ENCODE measurements around the gene UBL4A. TPM values are rescaled to one million over a fixed set of nuclear protein-coding genes. Genes with fewer than 3 reads are reported as not detected.

The UBL4A gene
- total RNA-seq, 1 donor: 31.5 TPM

DNA sequence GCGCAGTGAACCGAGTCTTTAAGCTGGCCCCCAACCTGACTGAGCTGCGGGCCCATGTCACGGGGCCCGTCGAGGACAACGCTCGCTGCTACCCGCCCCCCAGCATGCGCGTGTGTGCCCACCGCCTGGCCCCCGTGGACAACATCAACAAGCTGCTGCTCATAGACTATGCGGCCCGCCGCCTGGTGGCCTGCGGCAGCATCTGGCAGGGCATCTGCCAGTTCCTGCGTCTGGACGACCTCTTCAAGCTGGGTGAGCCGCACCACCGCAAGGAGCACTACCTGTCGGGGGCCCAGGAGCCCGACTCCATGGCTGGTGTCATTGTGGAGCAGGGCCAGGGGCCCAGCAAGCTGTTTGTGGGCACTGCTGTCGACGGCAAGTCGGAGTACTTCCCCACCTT, 26.1 kb downstream of the UBL4A start:
- Histone ChIP-seq H3K4me2 (ENCODE audit: insufficient read depth, low read length) (peak overlapping the region; percentile 83), H3K36me3 (ENCODE audit: insufficient read depth, low read length) (peaks cover 26% of the 10 kb centered on the region), H2AFZ (ENCODE audit: low read length) (no peak overlapping the region), H4K20me1 (ENCODE audit: insufficient read depth, low read length) (peaks cover 38% of the 10 kb centered on the region), H3K27me3 (ENCODE audit: insufficient read depth, low read length) (no peaks in the 10 kb centered on the region), H3K4me3 (ENCODE audit: insufficient read depth, low read length) (peak overlapping the region; percentile 82), H3K9me3 (ENCODE audit: low read depth, low read length) (no peaks in the 10 kb centered on the region), H3K4me1 (ENCODE audit: insufficient read depth, low read length) (peaks cover 4% of the 10 kb centered on the region), H3K79me2 (ENCODE audit: insufficient read depth, low read length) (peaks cover 57% of the 10 kb centered on the region), H3K27ac (ENCODE audit: low read depth, low read length) (no peak overlapping the region)
- TF ChIP-seq, protein P1, sequence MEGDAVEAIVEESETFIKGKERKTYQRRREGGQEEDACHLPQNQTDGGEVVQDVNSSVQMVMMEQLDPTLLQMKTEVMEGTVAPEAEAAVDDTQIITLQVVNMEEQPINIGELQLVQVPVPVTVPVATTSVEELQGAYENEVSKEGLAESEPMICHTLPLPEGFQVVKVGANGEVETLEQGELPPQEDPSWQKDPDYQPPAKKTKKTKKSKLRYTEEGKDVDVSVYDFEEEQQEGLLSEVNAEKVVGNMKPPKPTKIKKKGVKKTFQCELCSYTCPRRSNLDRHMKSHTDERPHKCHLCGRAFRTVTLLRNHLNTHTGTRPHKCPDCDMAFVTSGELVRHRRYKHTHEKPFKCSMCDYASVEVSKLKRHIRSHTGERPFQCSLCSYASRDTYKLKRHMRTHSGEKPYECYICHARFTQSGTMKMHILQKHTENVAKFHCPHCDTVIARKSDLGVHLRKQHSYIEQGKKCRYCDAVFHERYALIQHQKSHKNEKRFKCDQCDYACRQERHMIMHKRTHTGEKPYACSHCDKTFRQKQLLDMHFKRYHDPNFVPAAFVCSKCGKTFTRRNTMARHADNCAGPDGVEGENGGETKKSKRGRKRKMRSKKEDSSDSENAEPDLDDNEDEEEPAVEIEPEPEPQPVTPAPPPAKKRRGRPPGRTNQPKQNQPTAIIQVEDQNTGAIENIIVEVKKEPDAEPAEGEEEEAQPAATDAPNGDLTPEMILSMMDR (IDR thresholded peaks at IDR 0.05; ENCODE audit: extremely low read depth, low read depth, low read length): peak; percentile 7
- no peak for DNase-seq (ENCODE audit: insufficient read length, low spot score, missing footprints)

DNA sequence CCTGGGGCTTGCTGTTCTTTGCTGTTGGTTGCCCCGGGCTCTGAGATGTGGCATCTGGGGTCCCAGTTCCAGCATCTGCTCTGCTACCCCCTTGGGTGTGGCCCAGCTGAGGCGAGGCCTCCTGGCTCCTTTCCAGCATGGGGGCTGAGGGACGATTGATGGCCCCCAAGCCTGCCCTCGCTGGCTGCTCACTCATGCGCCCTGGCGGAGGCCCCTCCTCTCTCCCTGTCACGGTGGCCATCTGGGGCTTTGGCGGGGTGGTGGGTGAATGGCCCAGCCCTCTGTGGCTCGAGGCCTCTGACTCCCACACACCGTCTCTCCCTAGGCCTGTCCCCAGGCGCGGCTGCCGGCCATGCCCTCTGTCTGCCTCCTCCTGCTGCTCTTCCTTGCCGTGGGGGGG, 26.6 kb downstream of the UBL4A start:
- Histone ChIP-seq H3K27me3 (ENCODE audit: insufficient read depth, low read length) (no peaks in the 10 kb centered on the region), H3K79me2 (ENCODE audit: insufficient read depth, low read length) (peaks cover 57% of the 10 kb centered on the region), H3K4me1 (ENCODE audit: insufficient read depth, low read length) (peaks cover 4% of the 10 kb centered on the region), H3K4me2 (ENCODE audit: insufficient read depth, low read length) (peak overlapping the region; percentile 83), H2AFZ (ENCODE audit: low read length) (no peak overlapping the region), H4K20me1 (ENCODE audit: insufficient read depth, low read length) (peaks cover 38% of the 10 kb centered on the region), H3K27ac (ENCODE audit: low read depth, low read length) (no peak overlapping the region), H3K9me3 (ENCODE audit: low read depth, low read length) (no peaks in the 10 kb centered on the region), H3K4me3 (ENCODE audit: insufficient read depth, low read length) (peak overlapping the region; percentile 82), H3K36me3 (ENCODE audit: insufficient read depth, low read length) (peaks cover 21% of the 10 kb centered on the region)
- DNase-seq (ENCODE audit: insufficient read length, low spot score, missing footprints): no peak
- TF ChIP-seq, protein P1 (IDR thresholded peaks at IDR 0.05; ENCODE audit: extremely low read depth, low read depth, low read length): no peak

DNA sequence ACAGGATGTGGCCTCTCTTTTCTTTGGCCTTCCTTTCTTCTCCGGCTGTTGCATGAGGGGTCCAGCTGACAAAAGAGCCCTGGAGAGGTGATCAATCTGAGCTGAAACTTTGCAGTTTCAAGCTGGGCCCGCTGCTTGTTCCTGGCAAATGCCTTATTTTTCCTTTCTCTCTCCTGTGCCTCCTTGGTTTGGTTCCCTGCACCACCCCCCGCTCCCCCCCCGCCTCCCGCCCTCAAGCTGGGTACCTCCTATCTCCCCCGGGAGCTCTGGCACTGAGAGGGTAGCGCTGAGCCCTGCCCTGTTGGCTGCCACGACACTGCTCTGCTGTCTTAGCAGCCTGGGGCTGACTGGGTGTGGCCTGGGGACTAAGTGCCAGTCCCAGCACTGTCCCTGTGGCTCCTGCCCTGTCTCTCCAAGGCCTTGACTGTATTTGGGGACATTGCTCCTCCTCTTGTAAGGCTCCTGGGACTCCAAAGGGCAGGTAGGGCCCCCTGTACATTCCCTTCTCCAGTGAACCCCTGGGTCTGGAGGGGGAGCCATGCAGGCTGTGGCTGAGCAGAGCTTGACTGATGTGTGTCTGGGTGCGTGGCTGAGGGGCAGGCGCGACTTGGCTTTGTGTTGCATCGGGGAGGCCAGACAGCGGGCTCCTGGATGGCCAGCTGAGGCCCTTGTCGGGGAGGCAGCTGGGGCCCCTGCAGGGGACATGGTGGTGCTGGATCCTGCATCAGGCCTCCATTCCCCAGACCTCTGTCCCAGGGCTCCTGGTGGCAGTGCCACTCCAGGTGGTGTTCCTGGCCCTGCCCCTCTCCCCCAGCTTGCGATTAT, 27.2 kb downstream of the UBL4A start:
- H3K79me2 ChIP-seq (ENCODE audit: insufficient read depth, low read length): peaks cover 54% of the 10 kb centered on the region
- TF ChIP-seq, protein P1 (IDR thresholded peaks at IDR 0.05; ENCODE audit: extremely low read depth, low read depth, low read length): no peak
- H3K27me3 ChIP-seq (ENCODE audit: insufficient read depth, low read length): no peaks in the 10 kb centered on the region
- H2AFZ ChIP-seq (ENCODE audit: low read length): no peak overlapping the region
- peak overlapping the region; percentile 83 for H3K4me2 ChIP-seq (ENCODE audit: insufficient read depth, low read length)
- peaks cover 15% of the 10 kb centered on the region for H3K36me3 ChIP-seq (ENCODE audit: insufficient read depth, low read length)
- H4K20me1 ChIP-seq (ENCODE audit: insufficient read depth, low read length): peaks cover 36% of the 10 kb centered on the region
- H3K9me3 ChIP-seq (ENCODE audit: low read depth, low read length): no peaks in the 10 kb centered on the region
- H3K4me3 ChIP-seq (ENCODE audit: insufficient read depth, low read length): peak overlapping the region; percentile 82
- H3K27ac ChIP-seq (ENCODE audit: low read depth, low read length): no peak overlapping the region
- peak; percentile 92 for DNase-seq (ENCODE audit: insufficient read length, low spot score, missing footprints)
- peaks cover 4% of the 10 kb centered on the region for H3K4me1 ChIP-seq (ENCODE audit: insufficient read depth, low read length)

DNA sequence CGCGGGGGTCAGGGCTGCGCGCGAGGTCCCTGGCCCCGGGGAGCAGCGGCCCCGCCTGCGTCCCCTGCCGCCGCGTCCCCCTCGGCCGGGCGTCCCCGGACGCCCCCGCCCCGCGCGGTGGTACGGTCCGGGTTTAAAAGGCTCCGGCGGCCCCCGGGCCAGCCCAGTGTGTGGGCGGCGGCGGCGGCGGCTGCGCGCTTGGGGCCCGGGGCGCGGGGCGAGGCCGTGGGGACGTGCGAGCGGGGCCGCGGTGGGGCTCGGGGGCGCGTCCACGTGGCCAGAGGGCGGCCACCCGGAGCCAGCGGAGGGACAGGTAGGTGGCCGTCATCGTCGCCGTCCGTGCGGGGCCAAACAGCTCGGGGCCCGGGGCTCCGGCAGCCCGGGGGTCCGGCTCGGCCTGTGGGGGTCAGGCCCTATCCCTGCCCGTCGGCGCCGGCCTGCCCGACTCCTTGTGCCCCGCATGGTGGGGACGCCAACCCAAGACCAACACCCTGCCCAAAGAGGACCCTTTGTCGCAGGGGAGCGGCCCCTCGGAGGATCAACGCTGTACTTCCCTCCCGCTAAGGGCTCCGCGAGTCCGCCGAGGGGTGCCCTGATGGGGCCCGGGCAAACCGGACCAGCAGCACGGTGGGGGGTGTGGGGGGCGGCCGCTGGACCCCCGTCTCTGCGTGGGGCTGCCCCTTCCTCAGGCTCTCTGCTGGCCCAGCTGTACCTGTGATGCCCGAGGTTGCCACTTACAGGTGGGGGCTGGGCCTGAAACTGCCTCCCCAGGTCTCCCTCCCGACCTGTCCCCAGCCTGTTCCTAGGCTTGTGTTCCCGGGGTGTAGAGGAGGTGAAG, 28.1 kb downstream of the UBL4A start, which contains the start of gene PLXNA3:
Gene PLXNA3 (plus strand): TSS at position 166 of the 838 bp plus-strand sequence. CDS start 1,903 bp downstream, outside the sequence.
- H3K27me3 ChIP-seq (ENCODE audit: insufficient read depth, low read length): no peaks in the 10 kb centered on the region
- H3K9me3 ChIP-seq (ENCODE audit: low read depth, low read length): no peaks in the 10 kb centered on the region
- H3K4me1 ChIP-seq (ENCODE audit: insufficient read depth, low read length): peaks cover 4% of the 10 kb centered on the region
- TF ChIP-seq, protein P1 (IDR thresholded peaks at IDR 0.05; ENCODE audit: extremely low read depth, low read depth, low read length): no peak
- no peak within 1 kb of the TSS for H3K27ac ChIP-seq (ENCODE audit: low read depth, low read length)
- H3K4me3 ChIP-seq (ENCODE audit: insufficient read depth, low read length): peak within 1 kb of the TSS; percentile 82
- peak within 1 kb of the TSS; percentile 83 for H3K4me2 ChIP-seq (ENCODE audit: insufficient read depth, low read length)
- peaks cover 31% of the 10 kb centered on the region for H4K20me1 ChIP-seq (ENCODE audit: insufficient read depth, low read length)
- peak; percentile 97 for DNase-seq (ENCODE audit: insufficient read length, low spot score, missing footprints)
- H3K79me2 ChIP-seq (ENCODE audit: insufficient read depth, low read length): peaks cover 50% of the 10 kb centered on the region
- H2AFZ ChIP-seq (ENCODE audit: low read length): no peak within 1 kb of the TSS
- peaks cover 14% of the 10 kb centered on the region for H3K36me3 ChIP-seq (ENCODE audit: insufficient read depth, low read length)
